ENCODE results near the gene INMT. TPM values are rescaled to one million over a fixed set of nuclear protein-coding genes. Genes with fewer than 3 reads are reported as not detected.

Gene INMT
- total RNA-seq, 2 experiments from 2014 or later = 0.32 TPM; not detected in 1

- ChIA-PET POLR2A (no interaction called here), CTCF (ENCODE audit: unreplicated experiment) (no interaction called here)
- Histone ChIP-seq H3K4me1 (ENCODE audit: insufficient read depth, low read length, poor library complexity, severe bottlenecking) (no peaks in the 10 kb centered on the region), H3K27ac (ENCODE audit: low read depth, low read length, poor library complexity, severe bottlenecking) (no peak overlapping the region), H3K9me3 (ENCODE audit: low read length) (no peaks in the 10 kb centered on the region), H2AFZ (ENCODE audit: low read length) (no peak overlapping the region), H4K20me1 (ENCODE audit: insufficient read depth, low read length) (no peaks in the 10 kb centered on the region), H3K4me3 (ENCODE audit: low read depth, low read length, poor library complexity, severe bottlenecking) (no peak overlapping the region), H3K36me3 (ENCODE audit: insufficient read depth, low read length) (no peaks in the 10 kb centered on the region), H3K4me2 (ENCODE audit: low read length) (no peak overlapping the region), H3K79me2 (ENCODE audit: insufficient read depth, low read depth, low read length) (no peaks in the 10 kb centered on the region), H3K9me2 (ENCODE audit: insufficient read depth, low read length) (no peaks in the 10 kb centered on the region)
- no peak for DNase-seq (ENCODE audit: low spot score)
- intact Hi-C loops (cut with micrococcal nuclease; ENCODE audit: unreplicated experiment) = no loop called here
- TF ChIP-seq EZH2phosphoT487 (IDR thresholded peaks at IDR 0.05; ENCODE audit: borderline replicate concordance, low read depth, low read length) = no peak
- TF ChIP-seq CTCF (conservative IDR thresholded peaks at IDR 0.05; ENCODE audit: low read length) = no peak
- BruUV-seq (replicated peaks) = no TSS peak
Measured at GRCh38 chr7:30705008-30705407, 46.9 kb upstream of the INMT start.

GRCh38 chr7:30705596-30705995, 46.3 kb upstream of the INMT start:
- no peaks in the 10 kb centered on the region for H3K9me2 ChIP-seq (ENCODE audit: insufficient read depth, low read length)
- no peak for TF ChIP-seq CTCF (conservative IDR thresholded peaks at IDR 0.05; ENCODE audit: low read length)
- no peak for TF ChIP-seq EZH2phosphoT487 (IDR thresholded peaks at IDR 0.05; ENCODE audit: borderline replicate concordance, low read depth, low read length)
- ChIA-PET POLR2A (no interaction called here), CTCF (ENCODE audit: unreplicated experiment) (no interaction called here)
- no peaks in the 10 kb centered on the region for H4K20me1 ChIP-seq (ENCODE audit: insufficient read depth, low read length)
- intact Hi-C loops (cut with micrococcal nuclease; ENCODE audit: unreplicated experiment) = no loop called here
- no peaks in the 10 kb centered on the region for H3K4me1 ChIP-seq (ENCODE audit: insufficient read depth, low read length, poor library complexity, severe bottlenecking)
- no peak overlapping the region for H3K4me2 ChIP-seq (ENCODE audit: low read length)
- H3K36me3 ChIP-seq (ENCODE audit: insufficient read depth, low read length) = no peaks in the 10 kb centered on the region
- no peak overlapping the region for H3K4me3 ChIP-seq (ENCODE audit: low read depth, low read length, poor library complexity, severe bottlenecking)
- no peak overlapping the region for H2AFZ ChIP-seq (ENCODE audit: low read length)
- no TSS peak for BruUV-seq (replicated peaks)
- H3K9me3 ChIP-seq (ENCODE audit: low read length) = no peaks in the 10 kb centered on the region
- H3K79me2 ChIP-seq (ENCODE audit: insufficient read depth, low read depth, low read length) = no peaks in the 10 kb centered on the region
- DNase-seq (ENCODE audit: low spot score) = no peak
- no peak overlapping the region for H3K27ac ChIP-seq (ENCODE audit: low read depth, low read length, poor library complexity, severe bottlenecking)

GRCh38 chr7:30706316-30706715, 45.6 kb upstream of the INMT start:
- no peaks in the 10 kb centered on the region for H3K9me3 ChIP-seq (ENCODE audit: low read length)
- ChIA-PET POLR2A (no interaction called here), CTCF (ENCODE audit: unreplicated experiment) (no interaction called here)
- H3K4me2 ChIP-seq (ENCODE audit: low read length) = no peak overlapping the region
- H3K27ac ChIP-seq (ENCODE audit: low read depth, low read length, poor library complexity, severe bottlenecking) = no peak overlapping the region
- no peaks in the 10 kb centered on the region for H3K4me1 ChIP-seq (ENCODE audit: insufficient read depth, low read length, poor library complexity, severe bottlenecking)
- DNase-seq (ENCODE audit: low spot score) = no peak
- intact Hi-C loops (cut with micrococcal nuclease; ENCODE audit: unreplicated experiment) = no loop called here
- H3K4me3 ChIP-seq (ENCODE audit: low read depth, low read length, poor library complexity, severe bottlenecking) = no peak overlapping the region
- TF ChIP-seq EZH2phosphoT487 (IDR thresholded peaks at IDR 0.05; ENCODE audit: borderline replicate concordance, low read depth, low read length) = no peak
- no peak for TF ChIP-seq CTCF (conservative IDR thresholded peaks at IDR 0.05; ENCODE audit: low read length)
- BruUV-seq (replicated peaks) = no TSS peak
- H3K9me2 ChIP-seq (ENCODE audit: insufficient read depth, low read length) = no peaks in the 10 kb centered on the region
- no peaks in the 10 kb centered on the region for H4K20me1 ChIP-seq (ENCODE audit: insufficient read depth, low read length)
- no peaks in the 10 kb centered on the region for H3K36me3 ChIP-seq (ENCODE audit: insufficient read depth, low read length)
- H2AFZ ChIP-seq (ENCODE audit: low read length) = no peak overlapping the region
- H3K79me2 ChIP-seq (ENCODE audit: insufficient read depth, low read depth, low read length) = no peaks in the 10 kb centered on the region
